ENCODE results near the gene GOLGA6B.
"Not testable (repeated sequence)": the region's sequence is repeated elsewhere in the genome, so short reads cannot be mapped to it uniquely, and the experiment has no call there.

The GOLGA6B gene

GRCh38 chr15:72654397-72654796 lies at the start of gene GOLGA6B:
Gene GOLGA6B (plus strand): TSS chr15:72654697. CDS start chr15:72654738, 41 bp downstream.
- not testable (repeated sequence) for DNase-seq

DNA sequence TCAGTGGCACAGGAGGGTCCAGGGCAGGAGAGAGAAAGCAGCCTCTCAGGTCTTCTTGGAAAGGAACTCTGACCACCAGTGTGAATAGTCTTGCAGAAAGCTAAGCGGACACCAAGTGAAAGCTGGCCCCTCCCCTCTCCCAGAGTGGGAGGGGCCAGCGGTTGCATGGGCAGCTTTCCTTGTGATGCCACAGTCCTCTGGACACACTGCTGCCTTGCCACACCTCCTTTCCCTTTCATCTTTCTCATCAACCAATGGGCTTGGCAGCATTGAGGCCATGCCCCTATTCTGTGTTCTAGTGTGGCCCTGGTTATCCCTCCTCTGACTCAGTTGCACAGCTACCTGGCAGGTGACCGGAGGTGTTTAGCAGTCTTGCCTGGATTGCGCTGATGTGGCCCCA lies 49.7 kb upstream of the GOLGA6B start:
- no peak for DNase-seq

DNA sequence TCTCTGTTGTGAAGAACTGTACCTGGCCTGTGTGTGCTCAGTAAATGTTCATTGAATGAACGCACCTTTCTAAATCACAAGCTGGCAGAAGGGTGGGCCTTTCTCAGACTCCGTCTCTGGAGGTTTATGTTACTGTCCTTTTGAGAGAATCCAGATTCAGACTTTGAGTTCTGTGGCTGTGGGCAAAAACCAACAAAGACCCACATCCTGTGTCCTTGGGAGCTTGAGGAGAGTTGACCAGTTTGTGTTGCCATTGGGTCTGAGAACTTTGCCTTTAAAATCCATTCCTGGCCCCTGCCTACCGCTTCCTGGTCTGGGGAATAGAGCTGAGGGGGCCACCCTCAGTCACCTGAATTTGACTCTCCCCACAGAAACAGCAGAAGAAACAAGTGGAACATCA lies 46.4 kb upstream of the GOLGA6B start:
- not testable (repeated sequence) for DNase-seq

DNA sequence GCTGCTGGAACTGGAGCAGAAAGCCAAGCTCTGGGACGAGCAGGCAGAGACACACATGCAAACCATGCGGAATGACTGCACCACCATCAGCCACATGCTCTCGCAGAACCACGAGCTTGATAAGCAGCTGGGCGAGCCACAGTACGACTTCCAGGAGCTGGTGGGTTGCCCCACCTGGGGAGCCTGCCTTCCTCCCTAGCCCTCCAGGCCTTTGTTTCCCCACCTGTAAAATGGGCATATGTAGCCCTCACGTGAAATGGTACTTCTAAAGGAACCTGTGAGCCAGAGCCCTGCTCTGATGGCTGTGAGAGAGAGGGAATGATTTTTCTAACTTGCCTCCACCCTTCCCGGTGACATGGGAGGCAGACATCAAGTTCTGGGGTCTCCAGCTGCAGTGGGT lies 44.6 kb upstream of the GOLGA6B start:
- DNase-seq, result no peak

GRCh38 chr15:72612324-72612723 lies 42.2 kb upstream of the GOLGA6B start:
- not testable (repeated sequence) for DNase-seq

GRCh38 chr15:72614810-72615532 lies 39.5 kb upstream of the GOLGA6B start:
- DNase-seq, result no peak

DNA sequence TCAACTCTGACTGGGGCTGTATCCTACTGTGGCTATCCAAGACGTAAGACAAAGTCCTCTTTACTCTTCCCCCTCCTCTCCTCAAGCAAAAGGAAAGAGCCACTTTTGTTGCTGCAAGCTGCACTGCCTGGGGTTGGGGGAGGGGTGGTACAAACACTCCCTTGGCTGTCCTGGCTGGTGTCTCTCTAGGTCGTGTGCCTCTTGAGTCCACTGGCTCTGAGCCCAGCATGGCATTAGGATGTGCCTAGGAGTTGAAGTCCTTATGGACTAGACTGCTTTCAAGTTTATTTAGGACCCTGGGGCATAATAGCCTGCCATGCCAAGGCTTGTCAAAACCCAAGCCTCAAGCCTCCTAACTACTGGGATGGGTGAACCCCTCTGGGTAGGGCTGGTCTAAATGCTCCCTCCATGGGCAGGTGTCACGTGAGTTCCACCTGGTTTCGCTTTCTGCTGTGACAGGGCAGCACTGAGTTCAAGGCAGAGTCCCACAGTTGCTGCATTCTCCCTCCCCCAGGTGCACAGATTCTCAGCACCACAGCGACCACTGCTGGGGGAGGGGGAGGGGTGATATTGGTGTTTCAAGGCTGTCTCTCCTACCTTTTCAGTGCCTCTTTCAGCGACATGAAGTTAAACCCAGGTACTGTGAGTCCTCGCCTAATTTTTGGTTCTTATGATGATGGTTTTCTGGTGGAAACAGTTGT lies 38.8 kb upstream of the GOLGA6B start:
- not testable (repeated sequence) for DNase-seq

DNA sequence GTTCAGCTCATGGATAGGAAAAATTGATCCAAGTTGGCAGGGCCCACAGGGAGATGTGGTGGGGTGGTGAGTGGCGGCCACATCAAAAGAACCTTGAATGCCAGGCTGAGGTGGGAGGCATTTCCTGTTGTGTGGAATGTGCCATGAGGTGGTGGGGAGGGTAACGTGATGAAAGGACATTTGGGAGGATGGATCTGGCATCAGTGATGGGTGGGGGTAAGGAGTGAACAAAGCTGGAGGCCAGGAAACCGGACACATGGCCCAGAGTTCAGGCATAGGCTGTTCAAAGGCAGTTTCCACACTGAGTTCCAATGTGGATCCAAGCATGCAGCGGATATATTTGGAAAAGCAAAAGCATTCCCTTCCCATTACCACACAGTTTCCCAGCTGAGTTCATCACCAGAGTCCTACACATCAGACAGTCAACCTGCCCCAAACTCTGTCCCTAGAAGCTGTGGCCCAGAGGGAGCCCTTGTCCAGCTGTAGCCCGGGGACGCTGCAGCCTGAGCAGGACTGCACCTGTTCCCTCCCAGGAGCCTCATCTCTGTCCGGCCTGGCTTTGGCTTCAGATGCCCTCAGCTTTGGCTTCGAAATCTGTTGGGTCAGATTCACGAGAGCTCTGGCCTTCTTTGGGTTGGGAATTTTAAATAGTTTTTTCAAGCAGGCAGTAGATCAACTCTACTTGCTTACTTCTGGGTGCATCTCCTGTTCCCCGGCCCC lies 37.8 kb upstream of the GOLGA6B start:
- no peak for DNase-seq

DNA sequence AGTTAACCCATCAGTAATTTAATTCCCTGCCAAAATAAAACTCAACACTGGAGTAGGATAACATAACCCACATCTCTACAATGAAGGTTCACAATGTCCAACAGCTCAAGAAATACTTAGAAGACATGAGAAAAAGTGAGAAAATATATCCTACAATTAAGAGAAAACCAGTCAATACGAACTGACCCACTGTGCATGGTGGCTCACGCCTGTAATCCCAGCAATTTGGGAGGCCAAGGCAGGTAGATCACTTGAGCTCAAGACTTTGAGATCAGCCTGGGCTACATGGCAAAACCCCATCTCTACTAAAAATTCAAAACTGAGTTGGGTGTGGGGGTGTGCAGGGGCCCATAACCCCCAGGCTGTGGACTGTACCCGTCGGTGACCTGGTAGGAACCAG lies 30.6 kb upstream of the GOLGA6B start:
- DNase-seq, result not testable (repeated sequence)

GRCh38 chr15:72626153-72626552 lies 28.3 kb upstream of the GOLGA6B start:
- DNase-seq, result not testable (repeated sequence)

GRCh38 chr15:72628249-72629067 lies 26.0 kb upstream of the GOLGA6B start:
- not testable (repeated sequence) for DNase-seq

DNA sequence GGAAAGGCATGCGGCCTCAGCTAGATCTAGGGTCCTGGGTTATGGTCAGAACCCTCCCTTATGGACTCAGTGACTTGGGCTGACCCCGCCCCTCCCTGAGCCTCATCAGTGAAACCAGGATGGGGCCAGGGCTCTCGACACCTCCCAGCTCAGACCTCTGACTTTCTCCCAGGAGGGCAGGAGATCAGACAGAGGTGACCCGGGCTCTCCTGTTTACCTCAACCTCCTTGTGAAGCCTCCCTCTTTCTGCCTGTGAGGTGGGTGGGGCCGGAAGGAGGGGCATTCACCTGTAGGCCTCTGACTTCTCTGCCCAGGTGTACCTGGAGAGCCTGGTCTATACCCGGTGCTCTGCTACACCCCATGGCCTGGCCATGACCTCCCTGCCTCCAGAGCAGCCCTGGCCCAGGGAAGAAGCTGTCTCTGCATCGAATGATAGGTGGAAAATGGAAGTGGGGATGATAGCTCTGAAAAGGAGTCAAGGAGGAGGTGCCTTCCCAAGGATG lies 25.4 kb upstream of the GOLGA6B start:
- DNase-seq, result not testable (repeated sequence)

GRCh38 chr15:72636519-72637282 lies 17.8 kb upstream of the GOLGA6B start:
- peak; percentile 86 for DNase-seq

DNA sequence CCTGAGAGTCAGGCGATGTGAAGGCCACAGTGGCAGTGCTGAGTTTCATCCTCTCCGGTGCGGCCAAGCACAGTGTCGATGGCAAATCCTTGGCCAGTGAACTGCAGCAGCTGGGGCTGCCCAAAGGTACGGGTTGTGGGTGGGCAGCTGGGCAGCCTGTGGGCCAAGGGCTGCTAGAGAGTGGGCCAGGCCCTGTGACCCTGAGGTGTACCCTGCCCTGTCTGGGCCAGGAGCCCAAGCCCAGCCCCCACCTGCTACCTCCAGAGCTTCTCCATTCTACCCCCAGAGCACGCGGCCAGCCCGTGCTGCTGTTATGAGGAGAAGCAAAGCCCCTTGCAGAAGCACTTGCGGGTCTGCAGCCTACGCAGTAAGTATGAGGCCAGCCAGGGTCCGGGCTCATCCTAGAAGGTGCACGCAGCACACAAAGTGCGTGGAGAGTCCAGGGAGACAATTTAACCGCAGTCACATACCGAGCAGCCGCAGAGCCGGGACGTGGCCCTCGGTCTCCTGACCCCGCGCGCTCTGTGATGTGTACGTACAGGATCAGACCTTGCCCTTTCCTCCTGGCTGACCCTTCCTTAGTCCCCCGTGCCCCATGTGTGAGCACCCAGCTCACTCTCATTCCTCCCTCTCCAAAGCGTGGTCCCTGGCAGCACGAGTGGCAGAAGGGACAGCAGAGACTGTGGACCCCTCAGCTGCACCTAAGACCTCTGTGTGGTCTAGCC lies 14.6 kb upstream of the GOLGA6B start:
- not testable (repeated sequence) for DNase-seq

DNA sequence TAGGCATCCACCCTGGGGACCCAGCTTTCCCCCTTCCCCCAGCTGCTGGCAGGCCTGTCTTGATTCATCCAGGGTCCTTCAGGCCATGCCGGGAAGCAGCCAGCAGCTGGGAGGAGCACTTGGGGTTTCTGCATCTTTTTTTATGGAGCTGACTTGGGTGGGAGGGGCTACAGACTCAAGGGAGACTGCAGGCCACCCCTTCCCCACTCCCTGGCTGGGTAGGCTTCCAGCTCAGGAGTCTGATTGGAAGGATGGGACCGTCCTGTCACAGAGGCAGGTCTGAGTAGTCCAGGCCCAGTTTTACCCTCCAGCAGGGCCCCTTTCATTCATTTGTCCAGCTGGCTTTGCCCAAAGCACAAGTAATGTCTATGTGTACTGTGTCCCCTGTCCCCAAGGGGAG lies 12.2 kb upstream of the GOLGA6B start:
- DNase-seq, result not testable (repeated sequence)

DNA sequence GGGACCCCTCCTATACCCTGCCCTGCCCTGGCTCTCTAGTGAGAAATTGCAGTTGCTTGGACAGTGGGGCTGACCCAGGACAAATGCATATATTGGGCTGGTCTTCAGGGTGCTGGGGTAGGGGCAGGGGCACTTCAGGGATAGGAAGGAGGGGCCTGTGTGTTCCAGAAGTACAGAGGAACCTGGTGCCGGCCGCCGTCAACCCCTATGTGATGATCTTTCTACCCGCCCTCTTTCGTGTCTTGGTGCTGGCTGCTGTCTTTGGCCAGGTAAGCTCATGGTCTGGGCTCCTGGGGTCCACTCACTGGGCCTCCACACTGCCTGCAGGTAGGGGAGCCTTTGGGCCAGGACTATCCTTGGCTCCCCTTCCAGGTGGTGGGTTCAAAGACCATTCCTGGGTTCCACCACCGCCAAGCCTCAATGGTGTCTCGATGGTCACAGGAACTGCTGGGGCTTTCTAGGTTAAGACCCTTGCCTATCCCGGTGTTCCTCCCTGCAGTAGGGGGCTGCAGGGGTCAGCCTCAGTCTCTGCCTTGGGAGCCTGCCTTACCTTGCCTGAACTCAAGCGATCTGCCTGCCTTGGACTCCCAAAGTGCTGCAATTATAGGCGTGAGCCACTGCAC lies 5.8 kb upstream of the GOLGA6B start:
- not testable (repeated sequence) for DNase-seq

DNA sequence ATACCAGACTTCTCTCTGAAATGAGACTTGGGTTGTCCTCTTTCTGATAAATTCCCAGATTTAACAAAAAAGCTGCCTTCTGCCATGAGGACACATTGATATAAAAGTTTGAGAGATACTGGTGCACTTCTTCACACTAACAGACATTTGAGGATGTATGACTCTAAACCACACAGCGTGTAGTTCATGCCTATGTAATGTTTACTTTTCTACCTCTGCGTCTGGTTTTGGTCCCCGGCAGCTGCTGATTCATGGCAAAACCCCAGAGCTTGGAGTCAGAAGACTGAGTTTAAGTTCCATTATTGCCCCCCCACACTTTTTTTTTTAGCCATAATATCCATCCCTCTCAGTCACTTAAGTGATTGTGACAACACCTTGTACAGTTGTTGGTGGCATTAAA lies 1.5 kb downstream of the GOLGA6B start:
- not testable (repeated sequence) for DNase-seq

DNA sequence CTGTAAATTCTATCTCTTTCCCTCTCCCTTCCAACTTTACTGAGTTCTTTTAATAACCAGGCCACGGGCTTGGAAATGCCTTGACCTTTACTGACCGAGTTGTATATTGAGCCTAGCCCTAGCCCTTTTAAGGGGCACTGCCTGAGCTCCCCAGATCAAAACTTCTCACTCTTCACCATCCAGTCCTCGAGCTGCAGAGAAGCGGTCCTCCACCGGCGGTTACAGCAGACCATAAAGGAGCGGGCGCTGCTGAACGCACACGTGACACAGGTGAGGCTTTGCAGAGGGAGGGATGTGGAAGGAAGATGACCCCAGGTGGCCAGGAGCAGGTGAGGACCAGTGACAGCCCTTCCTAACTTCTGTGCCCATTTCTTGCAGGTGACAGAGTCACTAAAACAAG lies 6.6 kb downstream of the GOLGA6B start:
- not testable (repeated sequence) for DNase-seq

- DNase-seq, result not testable (repeated sequence)
Measured at GRCh38 chr15:72663931-72664330, 9.4 kb downstream of the GOLGA6B start.

DNA sequence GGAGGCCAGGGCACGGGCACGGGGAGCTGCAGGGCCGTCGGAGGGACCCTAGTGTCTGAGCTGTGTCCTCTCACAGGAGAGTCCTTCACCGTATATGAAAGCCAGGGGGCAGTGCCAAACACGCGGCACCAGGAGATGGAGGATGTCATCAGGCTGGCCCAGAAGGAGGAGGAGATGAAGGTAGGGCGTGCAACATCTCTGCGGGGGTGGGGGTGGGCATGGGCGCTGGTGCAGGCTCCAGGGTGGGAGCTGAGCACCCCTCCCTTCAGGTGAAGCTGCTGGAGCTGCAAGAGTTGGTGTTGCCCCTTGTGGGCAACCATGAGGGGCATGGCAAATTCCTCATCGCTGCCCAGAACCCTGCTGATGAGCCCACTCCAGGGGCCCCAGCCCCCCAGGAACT lies 11.2 kb downstream of the GOLGA6B start:
- not testable (repeated sequence) for DNase-seq
